ENCODE data around the gene KCNQ1. TPM values are rescaled to one million over a fixed set of nuclear protein-coding genes. Genes with fewer than 3 reads are reported as not detected.
A peak's percentile ranks its signal among the peaks of the same experiment; 100 is the strongest.

KCNQ1 gene
- total and polyA plus RNA-seq, 3 experiments from 2014 or later: 2.6 to 5.7 (median 3.4) TPM

DNA sequence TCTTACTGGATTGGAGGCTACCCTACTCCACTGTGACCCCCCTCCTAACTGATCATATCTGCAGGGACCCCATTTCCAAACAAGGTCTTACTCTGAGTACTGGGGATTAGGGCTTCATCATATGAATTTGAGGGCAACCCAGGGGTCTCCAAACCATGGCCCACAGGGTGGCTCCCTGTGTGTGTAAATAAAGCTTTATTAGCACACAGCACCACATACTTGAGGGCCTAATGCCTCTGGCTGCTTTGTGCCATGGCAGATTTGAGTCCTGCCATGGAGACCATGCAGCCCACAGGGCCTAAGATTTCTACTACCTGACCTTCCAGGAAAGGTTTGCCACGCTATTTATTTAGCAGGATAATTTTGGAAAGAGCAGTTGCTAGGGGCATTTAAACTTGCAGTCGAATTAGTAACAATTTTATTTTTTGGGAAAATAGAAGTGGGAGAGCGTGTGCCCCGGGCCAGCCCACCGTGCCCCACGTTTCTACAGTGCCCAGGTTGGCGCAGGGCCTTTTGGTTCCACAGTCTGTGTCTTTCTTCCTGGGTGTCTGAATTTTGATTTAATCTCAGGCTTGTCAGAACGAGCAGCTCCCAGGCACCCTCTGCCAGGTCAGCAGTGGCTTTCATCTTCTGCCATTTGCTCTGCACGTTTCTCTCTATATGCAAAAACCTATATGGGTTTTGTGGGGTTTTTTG lies 92.3 kb downstream of the KCNQ1 start:
- Mint-ChIP-seq H3K4me3 (no peak overlapping the region), H3K4me1 (peaks cover 10 to 15% (median 11%) of the 10 kb centered on the region in 3 donors), H3K36me3 (no peaks in the 10 kb centered on the region), H3K9me3 (no peaks in the 10 kb centered on the region), H3K27ac (peak overlapping the region in 1 of 8 donors; percentile 29), H3K27me3 (no peaks in the 10 kb centered on the region)
- peak in 1 of 5 donors; percentile 7 for DNase-seq
- Histone ChIP-seq H3K4me3 (ENCODE audit: low read length) (no peak overlapping the region), H3K9me3 (ENCODE audit: low read length) (no peaks in the 10 kb centered on the region), H3K27ac (ENCODE audit: low read depth, low read length) (no peak overlapping the region), H3K36me3 (ENCODE audit: insufficient read depth, low read length) (no peaks in the 10 kb centered on the region), H3K4me1 (ENCODE audit: insufficient read depth, low read length) (peaks cover 18% of the 10 kb centered on the region), H3K27me3 (ENCODE audit: insufficient read depth, low read length, poor library complexity, severe bottlenecking) (no peaks in the 10 kb centered on the region)
- ChIA-PET POLR2A (no interaction called here), CTCF (interaction anchor here (1.6 kb wide), 1 partner anchor 351 kb away, joined by 5 read pairs; no protein-coding TSS in a partner anchor)

DNA sequence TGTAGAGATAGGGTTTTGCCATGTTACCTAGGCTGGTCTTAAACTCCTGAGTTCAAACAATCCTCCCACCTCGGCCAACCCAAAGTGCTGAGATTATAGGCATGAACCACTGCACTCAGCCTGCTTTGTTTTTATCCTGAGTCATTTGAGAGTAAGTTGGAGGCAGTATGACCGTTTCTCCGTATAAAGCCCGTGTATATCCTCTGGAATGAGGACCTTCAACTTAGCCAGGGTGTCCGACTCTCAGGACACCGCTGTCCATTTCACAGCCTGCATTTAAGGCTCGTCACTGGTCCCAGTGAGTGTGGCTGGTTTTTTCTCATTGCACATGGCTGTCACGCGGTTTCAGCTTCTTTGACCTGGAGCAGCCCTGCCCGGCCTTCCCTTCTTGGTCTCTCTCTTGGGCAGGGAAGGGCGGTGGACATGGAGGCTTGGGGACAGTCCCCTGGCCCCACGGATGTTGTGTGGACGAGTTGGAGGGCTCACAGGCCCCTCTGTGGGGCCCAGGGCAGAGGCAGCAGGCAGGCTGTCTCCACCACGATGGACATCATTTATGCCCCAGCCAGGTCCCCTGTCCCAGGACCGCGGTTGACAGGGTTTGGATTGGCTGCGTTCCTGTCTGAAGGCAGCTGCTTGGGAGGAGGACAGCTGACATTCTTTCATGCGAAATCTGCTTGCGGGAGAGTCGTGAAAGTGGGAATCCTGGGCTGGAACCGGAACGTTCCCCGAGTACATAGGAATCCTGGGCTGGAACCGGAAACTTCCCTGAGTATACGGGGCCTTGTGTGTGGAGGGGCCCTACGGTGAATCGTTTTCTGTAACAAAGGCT lies 93.3 kb downstream of the KCNQ1 start:
- no peaks in the 10 kb centered on the region for H3K27me3 Mint-ChIP-seq
- H3K9me3 Mint-ChIP-seq: no peaks in the 10 kb centered on the region

DNA sequence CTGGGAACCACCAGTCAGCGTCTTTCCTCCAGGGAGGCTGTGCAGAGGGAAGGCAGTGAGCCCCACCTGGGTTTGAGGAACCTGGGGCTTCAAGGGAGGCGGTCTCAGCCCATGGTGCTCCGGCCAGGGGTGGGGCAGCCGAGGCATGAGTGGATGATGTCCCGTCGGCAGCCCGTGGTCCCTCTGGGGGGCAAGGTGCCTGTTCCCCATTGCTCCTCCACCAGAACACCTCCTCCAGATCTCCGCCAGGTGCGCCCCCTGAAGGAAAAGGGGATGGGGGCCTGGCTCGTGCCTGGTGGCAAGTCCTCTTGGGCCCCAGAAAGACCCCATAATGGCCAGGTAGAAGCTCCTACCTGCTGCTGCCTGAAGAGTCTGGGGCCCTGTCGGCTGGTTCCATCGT lies 94.1 kb downstream of the KCNQ1 start:
- H3K9me3 Mint-ChIP-seq: no peaks in the 10 kb centered on the region
- no peak overlapping the region for H3K4me3 Mint-ChIP-seq
- H3K27ac Mint-ChIP-seq: no peak overlapping the region
- Histone ChIP-seq H3K4me3 (ENCODE audit: low read length) (no peak overlapping the region), H3K4me1 (ENCODE audit: insufficient read depth, low read length) (peaks cover 3% of the 10 kb centered on the region), H3K27ac (ENCODE audit: low read depth, low read length) (no peak overlapping the region), H3K27me3 (ENCODE audit: insufficient read depth, low read length, poor library complexity, severe bottlenecking) (no peaks in the 10 kb centered on the region), H3K36me3 (ENCODE audit: insufficient read depth, low read length) (no peaks in the 10 kb centered on the region), H3K9me3 (ENCODE audit: low read length) (no peaks in the 10 kb centered on the region)
- peaks cover 0 to 4% (median 3%) of the 10 kb centered on the region in 3 donors for H3K4me1 Mint-ChIP-seq
- DNase-seq: peak in 1 of 5 donors; percentile 33
- H3K36me3 Mint-ChIP-seq: no peaks in the 10 kb centered on the region
- H3K27me3 Mint-ChIP-seq: no peaks in the 10 kb centered on the region
- CTCF ChIA-PET: no interaction called here
- POLR2A ChIA-PET: no interaction called here

More for the DNA sequence above, 93.3 kb downstream of the KCNQ1 start:
- no peaks in the 10 kb centered on the region for H3K36me3 Mint-ChIP-seq
- H3K27ac Mint-ChIP-seq: peak overlapping the region in 1 of 8 donors; percentile 82
- Histone ChIP-seq H3K36me3 (ENCODE audit: insufficient read depth, low read length) (no peaks in the 10 kb centered on the region), H3K27me3 (ENCODE audit: insufficient read depth, low read length, poor library complexity, severe bottlenecking) (no peaks in the 10 kb centered on the region), H3K9me3 (ENCODE audit: low read length) (no peaks in the 10 kb centered on the region), H3K4me3 (ENCODE audit: low read length) (no peak overlapping the region), H3K4me1 (ENCODE audit: insufficient read depth, low read length) (peaks cover 10% of the 10 kb centered on the region), H3K27ac (ENCODE audit: low read depth, low read length) (no peak overlapping the region)
- ChIA-PET POLR2A (no interaction called here), CTCF (interaction anchor here (1.6 kb wide), 1 partner anchor 350 kb away, joined by 5 read pairs; no protein-coding TSS in a partner anchor)
- peaks cover 4 to 10% (median 5%) of the 10 kb centered on the region in 3 donors for H3K4me1 Mint-ChIP-seq
- DNase-seq: peak in 1 of 5 donors; percentile 25
- no peak overlapping the region for H3K4me3 Mint-ChIP-seq

DNA sequence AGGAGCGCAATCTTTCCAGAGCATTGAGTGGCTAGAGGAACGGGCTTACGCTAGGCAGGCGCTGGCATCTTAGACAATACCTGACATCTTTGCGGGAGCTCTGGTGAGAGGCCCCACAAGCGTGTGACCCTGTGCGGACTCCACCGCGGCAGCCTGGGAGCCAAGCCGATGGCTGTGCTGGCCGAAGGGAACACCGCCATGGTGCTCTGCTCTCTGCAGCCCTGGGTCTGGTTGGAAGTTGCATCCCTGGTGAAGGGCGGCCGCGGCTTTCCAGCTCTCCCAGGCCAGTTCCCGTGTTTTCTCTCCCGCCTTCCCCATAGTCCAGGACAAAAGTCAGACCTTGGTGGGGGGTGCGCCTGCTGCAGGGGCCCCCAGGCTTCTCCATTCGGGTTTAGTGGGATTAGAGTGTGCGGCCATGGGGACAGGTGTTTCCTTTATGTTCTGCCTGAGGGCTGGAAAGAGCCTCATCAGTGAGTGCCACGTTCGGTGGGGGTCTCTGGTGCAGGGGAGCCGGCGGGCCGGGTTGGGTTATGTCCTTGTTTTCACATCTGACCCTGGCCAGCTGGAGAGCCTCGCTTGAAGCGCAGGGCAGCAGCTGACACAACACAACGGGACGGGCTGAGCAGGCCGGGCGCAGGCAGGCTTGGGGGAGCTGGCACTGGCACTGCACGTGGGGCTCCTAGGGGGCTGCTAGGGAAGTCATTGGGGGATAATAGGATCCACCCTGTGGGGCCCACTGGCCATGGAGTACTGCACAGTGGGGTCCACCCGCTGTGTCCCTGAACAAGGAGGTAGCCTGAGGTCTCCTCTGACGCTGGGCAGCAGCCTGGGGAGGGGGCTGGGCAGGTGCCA lies 94.8 kb downstream of the KCNQ1 start:
- peak in 1 of 5 donors; percentile 41 for DNase-seq
- Mint-ChIP-seq H3K36me3 (no peaks in the 10 kb centered on the region), H3K4me3 (no peak overlapping the region), H3K27me3 (no peaks in the 10 kb centered on the region), H3K27ac (no peak overlapping the region), H3K4me1 (peaks cover 0 to 4% (median 3%) of the 10 kb centered on the region in 3 donors), H3K9me3 (no peaks in the 10 kb centered on the region)
- no peaks in the 10 kb centered on the region for H3K4me1 ChIP-seq (ENCODE audit: insufficient read depth, low read length)
- no peaks in the 10 kb centered on the region for H3K36me3 ChIP-seq (ENCODE audit: insufficient read depth, low read length)
- no peaks in the 10 kb centered on the region for H3K9me3 ChIP-seq (ENCODE audit: low read length)
- H3K27ac ChIP-seq (ENCODE audit: low read depth, low read length): no peak overlapping the region
- H3K4me3 ChIP-seq (ENCODE audit: low read length): no peak overlapping the region
- POLR2A ChIA-PET: no interaction called here
- no peaks in the 10 kb centered on the region for H3K27me3 ChIP-seq (ENCODE audit: insufficient read depth, low read length, poor library complexity, severe bottlenecking)
- CTCF ChIA-PET: interaction anchor here (2.3 kb wide), 1 partner anchor 7 kb away, joined by 8 read pairs; no protein-coding TSS in a partner anchor

DNA sequence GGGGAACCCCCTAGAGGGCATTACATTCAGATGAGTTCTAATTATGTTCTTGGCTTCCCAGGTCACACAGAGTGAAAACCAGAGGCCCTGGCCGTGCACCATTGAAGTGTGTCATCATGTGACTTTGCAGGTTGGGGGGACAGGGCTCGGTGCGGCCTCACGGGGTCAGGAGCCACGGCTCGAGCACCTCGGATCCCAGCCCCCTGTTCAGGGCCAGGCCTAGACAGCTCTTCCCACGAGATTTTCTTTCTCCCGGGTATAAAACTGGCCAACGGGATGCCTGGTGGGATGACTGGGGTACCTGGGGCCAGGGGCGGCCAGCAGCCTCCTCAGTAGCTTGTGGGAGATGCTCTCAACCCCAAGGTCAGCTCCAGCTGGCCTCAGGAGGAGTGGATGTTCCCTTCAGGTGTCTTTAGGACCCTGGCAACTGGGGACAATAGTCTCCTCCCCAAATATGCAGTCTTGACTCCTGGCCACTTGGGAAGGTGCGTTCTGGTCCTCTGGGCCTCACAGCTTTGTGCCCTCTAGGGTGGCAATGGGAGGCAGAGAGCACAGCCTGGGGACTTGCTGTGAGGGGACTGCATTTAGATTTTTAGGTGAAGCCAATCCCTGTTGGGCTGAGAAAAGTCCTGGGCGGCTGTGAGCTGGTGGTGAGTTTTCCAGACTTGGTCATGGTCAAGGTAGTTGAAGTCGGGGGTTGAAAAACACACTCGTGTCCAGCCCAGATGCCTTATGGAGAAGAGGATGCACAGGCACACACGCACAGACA lies 95.6 kb downstream of the KCNQ1 start:
- CTCF ChIA-PET: interaction anchor here (2.3 kb wide), 1 partner anchor 8 kb away, joined by 8 read pairs; no protein-coding TSS in a partner anchor
- Mint-ChIP-seq H3K36me3 (no peaks in the 10 kb centered on the region), H3K4me1 (peaks cover 0 to 4% (median 3%) of the 10 kb centered on the region in 3 donors), H3K27me3 (no peaks in the 10 kb centered on the region), H3K9me3 (no peaks in the 10 kb centered on the region), H3K4me3 (no peak overlapping the region), H3K27ac (no peak overlapping the region)
- Histone ChIP-seq H3K9me3 (ENCODE audit: low read length) (no peaks in the 10 kb centered on the region), H3K4me3 (ENCODE audit: low read length) (no peak overlapping the region), H3K27me3 (ENCODE audit: insufficient read depth, low read length, poor library complexity, severe bottlenecking) (no peaks in the 10 kb centered on the region), H3K4me1 (ENCODE audit: insufficient read depth, low read length) (no peaks in the 10 kb centered on the region), H3K36me3 (ENCODE audit: insufficient read depth, low read length) (no peaks in the 10 kb centered on the region), H3K27ac (ENCODE audit: low read depth, low read length) (no peak overlapping the region)
- peak in 1 of 5 donors; percentile 42 for DNase-seq
- POLR2A ChIA-PET: no interaction called here

DNA sequence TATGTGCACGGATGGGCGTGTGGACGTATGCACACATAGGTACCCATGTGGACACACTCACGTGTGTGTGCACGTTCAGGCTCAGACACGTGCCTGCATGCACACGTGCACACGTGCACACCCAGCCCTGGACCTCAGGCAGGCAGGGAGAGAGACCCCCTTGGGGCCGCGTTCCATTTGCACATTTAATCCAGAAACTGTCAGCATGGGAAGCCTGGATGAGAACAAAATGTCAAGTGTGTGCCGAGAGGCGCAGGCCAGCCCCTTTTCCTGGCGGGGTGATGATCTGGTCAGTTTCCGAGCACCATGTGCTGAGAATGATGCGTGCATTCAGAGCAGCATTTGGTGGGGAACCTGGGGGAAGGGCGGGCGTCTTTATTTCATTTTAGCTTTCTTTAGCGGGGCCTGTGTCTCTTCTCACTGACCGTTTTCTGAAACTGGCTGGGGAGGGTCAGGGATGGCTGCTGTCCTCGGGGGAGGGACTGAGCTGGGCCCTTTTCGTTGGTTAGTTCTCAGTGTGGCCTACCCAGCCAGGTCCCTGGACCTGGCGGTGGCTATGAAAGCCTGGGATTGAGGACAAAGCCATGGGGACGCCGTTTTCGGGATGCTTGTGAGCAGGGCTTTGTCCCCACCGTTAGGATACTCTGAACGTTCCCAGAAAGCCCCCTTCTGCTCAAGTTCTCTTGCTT lies 96.3 kb downstream of the KCNQ1 start:
- CTCF ChIA-PET: interaction anchor here (2.3 kb wide), 1 partner anchor 9 kb away, joined by 8 read pairs; no protein-coding TSS in a partner anchor
- no peaks in the 10 kb centered on the region for H3K9me3 Mint-ChIP-seq
- H3K27me3 Mint-ChIP-seq: no peaks in the 10 kb centered on the region
- POLR2A ChIA-PET: no interaction called here
- H3K4me1 ChIP-seq (ENCODE audit: insufficient read depth, low read length): no peaks in the 10 kb centered on the region
- H3K9me3 ChIP-seq (ENCODE audit: low read length): no peaks in the 10 kb centered on the region
- H3K4me3 ChIP-seq (ENCODE audit: low read length): no peak overlapping the region
- no peak overlapping the region for H3K27ac ChIP-seq (ENCODE audit: low read depth, low read length)
- no peak overlapping the region for H3K4me3 Mint-ChIP-seq
- H3K27ac Mint-ChIP-seq: no peak overlapping the region
- H3K4me1 Mint-ChIP-seq: peaks cover 0 to 4% (median 3%) of the 10 kb centered on the region in 3 donors
- H3K36me3 ChIP-seq (ENCODE audit: insufficient read depth, low read length): no peaks in the 10 kb centered on the region
- H3K36me3 Mint-ChIP-seq: no peaks in the 10 kb centered on the region
- peak in 1 of 5 donors; percentile 33 for DNase-seq
- no peaks in the 10 kb centered on the region for H3K27me3 ChIP-seq (ENCODE audit: insufficient read depth, low read length, poor library complexity, severe bottlenecking)

DNA sequence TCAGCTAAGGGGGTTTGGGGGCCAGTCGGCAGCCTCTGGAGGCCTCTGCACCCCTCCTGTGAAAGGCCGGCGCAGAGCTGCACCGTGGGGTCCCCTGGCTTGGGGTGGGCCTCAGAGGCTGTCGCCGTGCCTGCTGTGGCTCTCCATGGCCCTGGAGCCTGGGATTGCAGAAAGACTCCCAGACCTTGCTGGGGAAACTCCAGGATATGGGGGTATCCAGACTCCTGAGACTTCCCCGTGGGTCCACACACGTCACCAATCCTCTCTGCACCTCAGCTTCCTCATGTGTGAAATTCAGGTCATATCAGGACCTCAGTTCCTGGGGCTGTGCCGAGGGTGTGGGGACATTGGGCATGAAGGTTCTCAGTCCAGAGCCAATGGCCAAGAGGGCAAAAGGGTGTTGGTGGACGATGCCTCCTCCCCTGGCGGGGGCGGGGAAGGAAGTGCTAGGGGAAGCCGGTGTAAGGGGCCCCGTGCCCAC lies 97.1 kb downstream of the KCNQ1 start:
- Mint-ChIP-seq H3K27me3 (no peaks in the 10 kb centered on the region), H3K27ac (no peak overlapping the region), H3K36me3 (no peaks in the 10 kb centered on the region), H3K4me1 (peaks cover 0 to 4% (median 3%) of the 10 kb centered on the region in 3 donors), H3K4me3 (no peak overlapping the region), H3K9me3 (no peaks in the 10 kb centered on the region)
- no peaks in the 10 kb centered on the region for H3K27me3 ChIP-seq (ENCODE audit: insufficient read depth, low read length, poor library complexity, severe bottlenecking)
- H3K27ac ChIP-seq (ENCODE audit: low read depth, low read length): no peak overlapping the region
- H3K4me1 ChIP-seq (ENCODE audit: insufficient read depth, low read length): no peaks in the 10 kb centered on the region
- H3K4me3 ChIP-seq (ENCODE audit: low read length): no peak overlapping the region
- POLR2A ChIA-PET: no interaction called here
- peak in 1 of 5 donors; percentile 15 for DNase-seq
- H3K36me3 ChIP-seq (ENCODE audit: insufficient read depth, low read length): no peaks in the 10 kb centered on the region
- CTCF ChIA-PET: interaction anchor here (2.3 kb wide), 1 partner anchor 10 kb away, joined by 8 read pairs; no protein-coding TSS in a partner anchor
- no peaks in the 10 kb centered on the region for H3K9me3 ChIP-seq (ENCODE audit: low read length)
